Neutrophil (primary cell): Measurements from ENCODE around the gene ZNF148.
"Not testable (repeated sequence)": the region's sequence is repeated elsewhere in the genome, so short reads cannot be mapped to it uniquely, and the experiment has no call there.

ENCODE experiments used
- H3K27ac ChIP-seq: fragments of 200-600 bp; sonication (generic); 2 replicates; pipeline ENCODE4 v1.5.1; 2016; ENCODE audit warnings: mild to moderate bottlenecking, moderate library complexity
- H3K27me3 ChIP-seq: fragments of 200-600 bp; sonication (generic); 2 replicates; pipeline ENCODE4 v1.6.0; 2016; ENCODE audit warnings: mild to moderate bottlenecking
- H3K36me3 ChIP-seq: fragments of 200-600 bp; sonication (generic); 2 replicates; pipeline ENCODE4 v1.5.1; 2017
- H3K4me1 ChIP-seq, 2 experiments: fragments of 200-600 bp in 1 of 2; sonication (generic) in 1 of 2; 1 replicate in 1 of 2; 2 replicates in 1 of 2; pipeline versions ENCODE4 v1.5.1 to v1.6.1; 2013 to 2016; ENCODE audit warnings: low read depth in 1 of 2, low read length in 1 of 2, mild to moderate bottlenecking in 1 of 2, moderate library complexity in 1 of 2; ENCODE audit not compliant: control insufficient read depth in 1 of 2, insufficient read depth in 1 of 2
- H3K4me3 ChIP-seq, 2 experiments: fragments of 200-600 bp in 1 of 2; sonication (generic) in 1 of 2; 1 replicate in 1 of 2; 2 replicates in 1 of 2; pipeline ENCODE4 v1.5.1; 2013 to 2016; ENCODE audit warnings: low read depth in 1 of 2, low read length in 1 of 2, mild to moderate bottlenecking in 1 of 2, moderate library complexity in 1 of 2
- H3K9me3 ChIP-seq: fragments of 200-600 bp; sonication (generic); 2 replicates; pipeline ENCODE4 v1.5.1; 2016
- CTCF ChIP-seq: fragments of 200-600 bp; sonication (generic); IDR thresholded peaks from 2 replicates; pipeline ENCODE4 v1.5.1; 2016; ENCODE audit warnings: antibody characterized with exemption

The ZNF148 gene

GRCh38 chr3:125406070-125406469 lies 30.9 kb upstream of the ZNF148 start:
- Histone ChIP-seq H3K27ac (no peak overlapping the region), H3K4me1 (no peaks in the 10 kb centered on the region), H3K4me3 (no peak overlapping the region), H3K27me3 (peaks cover 12% of the 10 kb centered on the region), H3K9me3 (no peaks in the 10 kb centered on the region), H3K36me3 (no peaks in the 10 kb centered on the region)
- no peak for TF ChIP-seq CTCF

GRCh38 chr3:125405515-125405914 lies 30.4 kb upstream of the ZNF148 start:
- H3K4me1 ChIP-seq, H3K36me3 ChIP-seq, H3K9me3 ChIP-seq, H3K4me3 ChIP-seq, H3K27ac ChIP-seq: not testable (repeated sequence)
- H3K27me3 ChIP-seq, result peaks cover 12% of the 10 kb centered on the region

- H3K27me3 ChIP-seq, result peaks cover 13% of the 10 kb centered on the region
- no peak overlapping the region for H3K27ac ChIP-seq
- H3K4me1 ChIP-seq, result no peaks in the 10 kb centered on the region
- no peak overlapping the region for H3K4me3 ChIP-seq
- H3K36me3 ChIP-seq, result no peaks in the 10 kb centered on the region
- no peak for TF ChIP-seq CTCF
- H3K9me3 ChIP-seq, result no peaks in the 10 kb centered on the region
These were observed 28.7 kb upstream of the ZNF148 start for GRCh38 chr3:125403789-125404188.

DNA sequence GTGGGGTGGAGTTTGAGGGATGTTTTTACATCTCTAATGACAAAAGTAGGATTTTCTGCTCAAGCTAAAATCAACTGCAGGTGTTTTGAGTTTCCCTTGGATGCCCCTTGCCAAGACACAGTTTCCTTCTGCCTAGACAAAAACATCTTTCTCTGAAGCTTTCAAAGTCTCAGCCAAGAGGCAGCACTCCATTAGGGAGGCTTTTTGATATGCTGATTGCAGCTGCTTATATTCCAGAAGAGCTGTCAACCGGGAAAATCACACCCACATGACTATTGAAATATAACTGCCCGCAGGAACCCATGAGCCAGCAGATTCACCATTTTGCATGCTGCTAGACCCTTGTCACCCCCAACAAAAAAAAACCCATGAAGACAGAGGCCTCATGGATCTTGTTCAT lies 27.5 kb upstream of the ZNF148 start:
- Histone ChIP-seq H3K4me1 (no peaks in the 10 kb centered on the region), H3K4me3 (no peak overlapping the region), H3K27ac (no peak overlapping the region), H3K36me3 (no peaks in the 10 kb centered on the region), H3K27me3 (peaks cover 13% of the 10 kb centered on the region), H3K9me3 (no peaks in the 10 kb centered on the region)
- no peak for TF ChIP-seq CTCF

- Histone ChIP-seq H3K27me3 (peaks cover 13% of the 10 kb centered on the region), H3K9me3 (no peaks in the 10 kb centered on the region), H3K4me1 (no peaks in the 10 kb centered on the region), H3K4me3 (no peak overlapping the region), H3K27ac (no peak overlapping the region), H3K36me3 (no peaks in the 10 kb centered on the region)
- TF ChIP-seq CTCF, result no peak
These were observed 26.3 kb upstream of the ZNF148 start for GRCh38 chr3:125401402-125401801.

DNA sequence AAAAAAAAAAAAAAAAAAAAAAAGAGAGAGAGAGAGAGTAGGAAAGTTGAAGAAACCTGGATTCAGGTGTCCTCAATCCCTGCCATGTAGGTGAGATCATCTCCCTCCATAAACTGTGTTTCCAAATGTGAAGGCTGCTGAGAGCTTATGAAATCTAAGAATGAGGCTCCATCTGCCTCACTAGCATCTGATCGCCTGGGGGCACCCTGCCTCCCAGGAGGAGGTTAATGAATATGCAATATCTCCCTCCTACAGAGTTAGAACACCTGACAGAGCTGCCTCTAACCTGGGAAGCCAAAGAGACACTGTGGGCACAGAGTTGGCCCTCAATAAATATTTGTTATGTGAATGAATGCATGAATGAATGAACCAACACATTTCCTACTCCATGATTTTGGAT lies 23.8 kb upstream of the ZNF148 start:
- TF ChIP-seq CTCF, result no peak
- Histone ChIP-seq H3K36me3 (no peaks in the 10 kb centered on the region), H3K27ac (no peak overlapping the region), H3K9me3 (no peaks in the 10 kb centered on the region), H3K4me3 (no peak overlapping the region), H3K4me1 (no peaks in the 10 kb centered on the region), H3K27me3 (peaks cover 19% of the 10 kb centered on the region)
